ENCODE results near the gene MECP2.

GRCh38 chrX:154098551-154098950, 1.0 kb upstream of the MECP2 start:
- no peak for TF ChIP-seq POLR2A (IDR thresholded peaks at IDR 0.05; ENCODE audit: low read depth)
- TF ChIP-seq, protein P1, sequence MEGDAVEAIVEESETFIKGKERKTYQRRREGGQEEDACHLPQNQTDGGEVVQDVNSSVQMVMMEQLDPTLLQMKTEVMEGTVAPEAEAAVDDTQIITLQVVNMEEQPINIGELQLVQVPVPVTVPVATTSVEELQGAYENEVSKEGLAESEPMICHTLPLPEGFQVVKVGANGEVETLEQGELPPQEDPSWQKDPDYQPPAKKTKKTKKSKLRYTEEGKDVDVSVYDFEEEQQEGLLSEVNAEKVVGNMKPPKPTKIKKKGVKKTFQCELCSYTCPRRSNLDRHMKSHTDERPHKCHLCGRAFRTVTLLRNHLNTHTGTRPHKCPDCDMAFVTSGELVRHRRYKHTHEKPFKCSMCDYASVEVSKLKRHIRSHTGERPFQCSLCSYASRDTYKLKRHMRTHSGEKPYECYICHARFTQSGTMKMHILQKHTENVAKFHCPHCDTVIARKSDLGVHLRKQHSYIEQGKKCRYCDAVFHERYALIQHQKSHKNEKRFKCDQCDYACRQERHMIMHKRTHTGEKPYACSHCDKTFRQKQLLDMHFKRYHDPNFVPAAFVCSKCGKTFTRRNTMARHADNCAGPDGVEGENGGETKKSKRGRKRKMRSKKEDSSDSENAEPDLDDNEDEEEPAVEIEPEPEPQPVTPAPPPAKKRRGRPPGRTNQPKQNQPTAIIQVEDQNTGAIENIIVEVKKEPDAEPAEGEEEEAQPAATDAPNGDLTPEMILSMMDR (IDR thresholded peaks at IDR 0.05), result no peak

All from esophagus muscularis mucosa (tissue), 3 donors.